ENCODE measurements around the gene TCTA. TPM values are rescaled to one million over a fixed set of nuclear protein-coding genes. Genes with fewer than 3 reads are reported as not detected.

The TCTA gene
- total and polyA plus RNA-seq, 9 of the 15 experiments (the other 6 are each of a cell fraction or from before 2014, with no cell fraction given), result 4.0 to 15.4 (median 8.2) TPM

GRCh38 chr3:49465270-49466034 is 53.2 kb downstream of the TCTA start (continued):
- TF ChIP-seq RERE (CRISPR knock-in tag; IDR thresholded peaks at IDR 0.05; ENCODE audit: borderline replicate concordance) (no peak), KLF6 (CRISPR knock-in tag; IDR thresholded peaks at IDR 0.05; ENCODE audit: borderline replicate concordance) (no peak; the same call in 1 of the 2 replicates), IRF2 (CRISPR knock-in tag; IDR thresholded peaks at IDR 0.05) (no peak), FOXM1 (IDR thresholded peaks at IDR 0.05; ENCODE audit: low read depth) (no peak), FOXM1 (CRISPR knock-in tag; IDR thresholded peaks at IDR 0.05; ENCODE audit: low read depth) (no peak), E2F1 (CRISPR knock-in tag; IDR thresholded peaks at IDR 0.05) (no peak), ILF3 (IDR thresholded peaks at IDR 0.05; ENCODE audit: borderline replicate concordance) (no peak), BCLAF1 (IDR thresholded peaks at IDR 0.05; ENCODE audit: borderline replicate concordance in 1 of 2, control insufficient read depth in 1 of 2, low read depth in 2 of 2, low read length in 1 of 2) (no peak), NEUROD1 (IDR thresholded peaks at IDR 0.05; ENCODE audit: borderline replicate concordance, low read depth, low read length, partially characterized antibody) (peak; percentile 43), NONO (IDR thresholded peaks at IDR 0.05; ENCODE audit: low read depth in 2 of 2, low read length in 1 of 2) (no peak), HMGXB4 (CRISPR knock-in tag; IDR thresholded peaks at IDR 0.05) (no peak), ZEB2 (IDR thresholded peaks at IDR 0.05) (0 out of 2 replicates have a peak, but pooled peaks have one; percentile 41)

Measured in K562 (cell line).